Stimulated activated naive CD8-positive, alpha-beta T cell treated with anti-CD3 and anti-CD28 coated beads, Interleukin-15, Interleukin-2, amounts not matched to agents 100 ng/mL and 50 ng/mL, for 24 hours (primary cell): ENCODE measurements around the gene EEF1B2.
"Not testable (repeated sequence)": the region's sequence is repeated elsewhere in the genome, so short reads cannot be mapped to it uniquely, and the experiment has no call there.

ENCODE experiments used
- H3K27ac Mint-ChIP-seq: one replicate; pipeline ENCODE4 v1.8.0; 2021; ENCODE audit warnings: mild to moderate bottlenecking, mixed read lengths
- H3K27me3 Mint-ChIP-seq: one replicate; pipeline ENCODE4 v1.8.0; 2021; ENCODE audit warnings: mixed read lengths
- H3K36me3 Mint-ChIP-seq: one replicate; pipeline ENCODE4 v1.8.0; 2021; ENCODE audit warnings: low read depth, mixed read lengths
- H3K4me1 Mint-ChIP-seq: one replicate; pipeline ENCODE4 v1.8.0; 2021; ENCODE audit warnings: low read depth, mixed read lengths
- H3K4me3 Mint-ChIP-seq: one replicate; pipeline ENCODE4 v1.8.0; 2021; ENCODE audit warnings: mild to moderate bottlenecking, mixed read lengths
- H3K9me3 Mint-ChIP-seq: one replicate; pipeline ENCODE4 v1.8.0; 2021; ENCODE audit warnings: mixed read lengths

Gene EEF1B2

GRCh38 chr2:206157014-206157413, 2.7 kb upstream of the EEF1B2 start:
- Mint-ChIP-seq H3K4me3 (peak overlapping the region; percentile 93), H3K36me3 (peaks cover 37% of the 10 kb centered on the region), H3K27ac (peak overlapping the region; percentile 40), H3K4me1 (peaks cover 35% of the 10 kb centered on the region)
- not testable (repeated sequence) for H3K27me3 Mint-ChIP-seq, H3K9me3 Mint-ChIP-seq

- Mint-ChIP-seq H3K4me3 (peak overlapping the region; percentile 93), H3K36me3 (peaks cover 54% of the 10 kb centered on the region), H3K9me3 (no peaks in the 10 kb centered on the region), H3K4me1 (peaks cover 53% of the 10 kb centered on the region), H3K27me3 (no peaks in the 10 kb centered on the region), H3K27ac (peak overlapping the region; percentile 94)
Observed at GRCh38 chr2:206158563-206159345, 941 bp upstream of the EEF1B2 start.

DNA sequence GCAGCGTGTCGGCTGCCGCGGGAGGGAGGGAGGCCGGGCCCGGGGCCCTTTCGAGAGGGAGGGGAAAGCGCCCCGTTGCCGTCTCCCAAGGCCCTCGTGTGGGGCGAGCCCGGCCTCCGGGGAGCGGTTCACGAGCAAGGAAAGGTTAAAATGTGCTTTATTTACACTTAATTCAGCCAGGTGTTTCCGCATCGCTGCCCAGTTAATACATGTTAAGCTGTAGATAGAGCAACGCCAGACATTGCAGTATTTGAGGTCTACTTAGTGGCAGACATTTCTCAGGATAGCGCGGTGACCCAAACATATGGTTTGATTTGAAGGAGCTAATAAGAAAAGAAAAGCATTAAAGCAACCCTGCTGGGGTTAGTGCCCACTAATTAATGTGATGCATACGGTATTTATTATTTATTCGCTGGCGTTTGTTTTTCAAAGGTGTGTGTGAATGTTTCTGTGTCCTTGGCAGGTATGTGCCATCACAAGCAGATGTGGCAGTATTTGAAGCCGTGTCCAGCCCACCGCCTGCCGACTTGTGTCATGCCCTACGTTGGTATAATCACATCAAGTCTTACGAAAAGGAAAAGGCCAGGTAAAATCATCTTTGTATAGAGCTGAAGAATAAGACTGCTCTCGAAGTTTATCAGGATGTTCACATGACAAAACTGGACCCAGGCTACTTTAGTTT, 571 bp downstream of the EEF1B2 start:
- peaks cover 51% of the 10 kb centered on the region for H3K4me1 Mint-ChIP-seq
- H3K4me3 Mint-ChIP-seq = peak overlapping the region; percentile 93
- H3K36me3 Mint-ChIP-seq = peaks cover 60% of the 10 kb centered on the region
- H3K9me3 Mint-ChIP-seq = no peaks in the 10 kb centered on the region
- peak overlapping the region; percentile 94 for H3K27ac Mint-ChIP-seq
- no peaks in the 10 kb centered on the region for H3K27me3 Mint-ChIP-seq

DNA sequence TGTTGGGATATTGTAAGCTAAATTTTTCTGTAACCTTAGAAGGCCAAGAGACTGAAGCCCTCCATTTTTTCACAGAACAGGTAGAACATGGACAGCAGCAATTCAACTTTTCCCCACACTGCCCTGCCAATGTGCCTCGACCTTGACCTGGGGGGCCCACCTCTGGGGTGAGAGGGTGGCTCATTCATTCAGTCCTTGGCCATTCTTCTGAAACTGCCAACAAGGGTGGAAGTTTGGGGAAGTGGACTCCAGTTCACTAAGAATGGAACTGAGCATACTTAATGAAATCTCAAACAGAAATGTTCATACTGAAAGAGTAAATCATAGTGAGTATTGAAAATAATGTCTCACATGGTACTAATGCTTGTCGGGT, 1.1 kb downstream of the EEF1B2 start:
- Mint-ChIP-seq H3K9me3 (no peaks in the 10 kb centered on the region), H3K4me3 (peak overlapping the region; percentile 93), H3K27me3 (no peaks in the 10 kb centered on the region), H3K36me3 (peaks cover 60% of the 10 kb centered on the region), H3K27ac (peak overlapping the region; percentile 94), H3K4me1 (peaks cover 51% of the 10 kb centered on the region)

DNA sequence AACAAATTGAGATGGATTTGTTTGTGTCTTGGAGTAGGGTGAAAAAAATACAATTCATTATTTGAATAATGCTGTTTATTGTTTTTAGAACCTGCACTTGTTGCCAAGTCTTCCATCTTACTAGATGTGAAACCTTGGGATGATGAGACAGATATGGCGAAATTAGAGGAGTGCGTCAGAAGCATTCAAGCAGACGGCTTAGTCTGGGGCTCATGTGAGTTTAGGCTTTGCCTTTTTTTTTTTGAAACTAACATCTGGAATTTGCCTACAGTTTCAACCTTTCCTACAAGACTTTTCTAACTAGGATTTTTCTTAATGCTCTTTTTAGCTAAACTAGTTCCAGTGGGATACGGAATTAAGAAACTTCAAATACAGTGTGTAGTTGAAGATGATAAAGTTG, 2.7 kb downstream of the EEF1B2 start:
- not testable (repeated sequence) for H3K27me3 Mint-ChIP-seq, H3K9me3 Mint-ChIP-seq
- Mint-ChIP-seq H3K4me3 (peak overlapping the region; percentile 93), H3K4me1 (peaks cover 42% of the 10 kb centered on the region), H3K27ac (peak overlapping the region; percentile 94), H3K36me3 (peaks cover 57% of the 10 kb centered on the region)

DNA sequence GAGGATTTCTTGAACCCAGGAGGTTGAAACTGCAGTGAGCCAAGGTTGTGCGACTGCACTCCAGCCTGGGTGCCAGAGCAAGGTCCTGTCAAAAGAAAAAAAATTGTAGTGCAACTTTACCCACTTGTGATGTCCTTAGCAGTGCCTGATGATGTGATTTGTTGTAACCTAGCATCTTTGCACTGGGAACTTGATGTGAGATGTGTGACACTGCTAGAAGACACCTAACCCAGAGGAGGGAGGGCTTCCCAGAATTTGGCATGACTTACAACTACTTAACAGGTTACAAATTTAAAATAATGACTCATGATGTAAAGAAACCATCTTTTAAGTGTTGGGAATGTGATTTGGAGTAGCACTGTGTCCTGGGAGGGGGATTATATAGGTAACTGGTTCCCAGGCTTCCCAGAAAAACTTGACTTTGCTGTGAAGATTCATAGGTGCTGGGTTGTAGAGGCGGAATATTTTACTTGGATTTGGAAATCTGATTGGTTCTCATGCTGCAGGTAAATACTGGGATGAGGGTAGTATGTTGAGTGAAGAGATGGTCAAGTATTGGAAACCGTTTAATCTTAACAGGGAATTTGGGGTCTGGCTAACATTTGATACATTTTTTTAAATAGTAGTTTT, 3.7 kb downstream of the EEF1B2 start:
- H3K9me3 Mint-ChIP-seq = no peaks in the 10 kb centered on the region
- peaks cover 34% of the 10 kb centered on the region for H3K4me1 Mint-ChIP-seq
- H3K27me3 Mint-ChIP-seq = no peaks in the 10 kb centered on the region
- H3K4me3 Mint-ChIP-seq = peak overlapping the region; percentile 93
- peaks cover 58% of the 10 kb centered on the region for H3K36me3 Mint-ChIP-seq
- H3K27ac Mint-ChIP-seq = peak overlapping the region; percentile 94

DNA sequence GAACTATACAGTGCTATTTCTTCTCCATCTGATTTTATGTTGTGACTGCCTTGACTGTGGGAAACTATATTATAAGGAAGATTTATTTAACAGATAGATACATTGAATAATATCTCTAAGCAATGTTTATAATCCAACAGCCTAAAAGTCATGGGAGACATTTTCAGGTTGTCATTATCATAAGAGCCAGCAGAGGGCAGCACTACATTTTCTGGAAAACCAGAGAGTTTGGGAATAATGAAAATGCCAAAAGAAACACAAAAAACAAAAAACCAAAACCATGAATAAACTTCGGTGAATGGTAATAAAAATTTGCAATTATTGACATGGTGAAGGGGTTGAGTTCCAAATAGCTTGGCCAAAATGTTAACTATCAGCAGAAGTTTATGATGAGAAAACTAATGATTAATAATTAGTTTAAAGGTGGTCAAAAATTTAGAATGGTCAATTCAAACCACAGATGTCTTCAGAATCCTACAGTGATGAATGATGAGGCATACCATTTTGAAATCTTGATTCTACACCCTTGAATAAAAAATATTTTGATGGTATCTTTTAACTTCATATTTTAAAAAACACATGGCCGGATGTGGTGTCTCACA, 4.7 kb downstream of the EEF1B2 start:
- Mint-ChIP-seq H3K9me3 (no peaks in the 10 kb centered on the region), H3K27me3 (no peaks in the 10 kb centered on the region), H3K4me3 (no peak overlapping the region), H3K4me1 (peaks cover 33% of the 10 kb centered on the region), H3K36me3 (peaks cover 62% of the 10 kb centered on the region), H3K27ac (no peak overlapping the region)

GRCh38 chr2:206168230-206168629, 8.5 kb downstream of the EEF1B2 start:
- not testable (repeated sequence) for H3K4me3 Mint-ChIP-seq, H3K27me3 Mint-ChIP-seq

DNA sequence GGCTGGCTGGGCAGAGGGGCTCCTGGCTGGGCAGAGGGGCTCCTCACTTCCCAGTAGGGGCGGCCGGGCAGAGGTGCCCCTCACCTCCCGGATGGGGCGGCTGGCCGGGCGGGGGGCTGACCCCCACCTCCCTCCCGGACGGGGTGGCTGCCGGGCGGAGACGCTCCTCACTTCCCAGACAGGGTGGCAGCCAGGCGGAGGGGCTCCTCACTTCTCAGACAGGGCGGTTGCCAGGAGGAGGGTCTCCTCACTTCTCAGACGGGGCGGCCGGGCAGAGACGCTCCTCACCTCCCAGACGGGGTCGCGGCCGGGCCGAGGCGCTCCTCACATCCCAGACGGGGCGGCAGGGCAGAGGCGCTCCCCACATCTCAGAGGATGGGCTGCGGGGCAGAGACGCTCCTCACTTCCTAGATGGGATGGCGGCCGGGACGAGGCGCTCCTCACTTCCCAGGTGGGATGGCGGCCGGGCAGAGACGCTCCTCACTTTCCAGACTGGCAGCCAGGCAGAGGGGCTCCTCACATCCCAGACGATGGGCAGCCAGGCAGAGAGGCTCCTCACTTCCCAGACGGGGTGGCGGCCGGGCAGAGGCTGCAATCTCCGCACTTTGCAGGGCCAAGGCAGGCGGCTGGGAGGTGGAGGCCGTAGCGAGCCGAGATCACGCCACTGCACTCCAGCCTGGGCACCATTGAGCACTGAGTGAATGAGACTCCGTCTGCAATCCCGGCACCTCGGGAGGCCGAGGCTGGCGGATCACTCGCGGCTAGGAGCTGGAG, 12.1 kb downstream of the EEF1B2 start:
- H3K36me3 Mint-ChIP-seq = peaks cover 25% of the 10 kb centered on the region
- not testable (repeated sequence) for H3K9me3 Mint-ChIP-seq, H3K27ac Mint-ChIP-seq, H3K4me1 Mint-ChIP-seq, H3K4me3 Mint-ChIP-seq, H3K27me3 Mint-ChIP-seq

More at GRCh38 chr2:206168230-206168629, 8.5 kb downstream of the EEF1B2 start:
- H3K4me1 Mint-ChIP-seq, H3K9me3 Mint-ChIP-seq, H3K27ac Mint-ChIP-seq: not testable (repeated sequence)
- peaks cover 37% of the 10 kb centered on the region for H3K36me3 Mint-ChIP-seq

- Mint-ChIP-seq H3K9me3 (no peaks in the 10 kb centered on the region), H3K27me3 (no peaks in the 10 kb centered on the region)
Observed at GRCh38 chr2:206173147-206173546, 13.5 kb downstream of the EEF1B2 start.

GRCh38 chr2:206176121-206176520, 16.4 kb downstream of the EEF1B2 start:
- Mint-ChIP-seq H3K27me3 (no peaks in the 10 kb centered on the region), H3K27ac (no peak overlapping the region), H3K4me3 (no peak overlapping the region), H3K9me3 (no peaks in the 10 kb centered on the region), H3K36me3 (no peaks in the 10 kb centered on the region), H3K4me1 (no peaks in the 10 kb centered on the region)

More at GRCh38 chr2:206173147-206173546, 13.5 kb downstream of the EEF1B2 start:
- H3K4me1 Mint-ChIP-seq = no peaks in the 10 kb centered on the region
- H3K36me3 Mint-ChIP-seq = peaks cover 16% of the 10 kb centered on the region
- no peak overlapping the region for H3K27ac Mint-ChIP-seq
- H3K4me3 Mint-ChIP-seq = no peak overlapping the region

DNA sequence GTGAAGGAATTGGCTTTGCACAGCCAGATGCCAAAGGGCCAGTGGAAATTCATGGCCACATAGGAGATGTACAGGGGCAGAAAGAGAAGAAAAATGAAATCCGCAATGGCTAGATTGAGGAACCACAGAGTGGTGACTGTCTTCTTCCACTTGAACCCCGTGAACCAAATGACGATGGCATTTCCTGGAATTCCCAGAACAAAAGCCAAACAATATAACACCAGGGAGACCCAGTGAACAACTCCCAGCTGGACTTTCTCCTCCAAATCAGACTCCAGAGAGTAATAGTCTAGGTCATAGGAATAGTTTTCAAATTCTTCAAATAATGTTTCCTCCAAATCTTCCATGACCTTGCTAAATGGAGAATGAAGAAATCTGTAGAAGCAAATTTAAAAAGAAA, 17.2 kb downstream of the EEF1B2 start:
- Mint-ChIP-seq H3K4me1 (no peaks in the 10 kb centered on the region), H3K4me3 (no peak overlapping the region), H3K9me3 (no peaks in the 10 kb centered on the region), H3K27me3 (no peaks in the 10 kb centered on the region), H3K27ac (no peak overlapping the region), H3K36me3 (no peaks in the 10 kb centered on the region)

GRCh38 chr2:206181526-206181925, 21.8 kb downstream of the EEF1B2 start:
- H3K36me3 Mint-ChIP-seq, H3K27ac Mint-ChIP-seq, H3K4me3 Mint-ChIP-seq, H3K27me3 Mint-ChIP-seq, H3K4me1 Mint-ChIP-seq, H3K9me3 Mint-ChIP-seq: not testable (repeated sequence)

DNA sequence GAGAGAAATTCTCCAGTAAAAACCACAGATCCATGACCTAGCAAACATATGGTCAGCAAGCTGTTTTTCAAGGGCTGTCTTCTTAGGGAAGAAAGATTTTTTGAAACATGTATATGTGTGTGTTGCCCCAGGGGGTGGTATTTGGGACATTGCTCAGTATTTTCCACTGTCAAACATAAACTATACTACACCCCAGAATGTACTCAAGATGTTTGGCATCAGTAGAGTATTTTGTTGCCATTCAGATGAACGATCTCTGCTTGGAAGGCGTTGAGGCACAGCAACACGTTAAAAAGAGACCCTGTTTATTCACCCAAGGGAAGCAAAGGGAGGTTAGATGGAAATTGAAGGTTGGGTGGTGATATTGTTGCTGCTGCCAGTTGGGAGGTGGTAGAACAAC, 30.0 kb downstream of the EEF1B2 start:
- Mint-ChIP-seq H3K4me3 (no peak overlapping the region), H3K9me3 (no peaks in the 10 kb centered on the region), H3K4me1 (no peaks in the 10 kb centered on the region), H3K27ac (no peak overlapping the region), H3K27me3 (peaks cover 22% of the 10 kb centered on the region), H3K36me3 (no peaks in the 10 kb centered on the region)
